Naive thymus-derived CD4-positive, alpha-beta T cell (primary cell): ENCODE data around the gene CAMTA1. TPM values are rescaled to one million over a fixed set of nuclear protein-coding genes. Genes with fewer than 3 reads are reported as not detected.
A peak's percentile ranks its signal among the peaks of the same experiment; 100 is the strongest.
"Not testable (repeated sequence)": the region's sequence is repeated elsewhere in the genome, so short reads cannot be mapped to it uniquely, and the experiment has no call there.

ENCODE experiments used
- ATAC-seq: fragments of 150-1000 bp; cut with Tn5 transposase; 2 replicates; pipeline ENCODE4 v1.10.0; 2021; ENCODE audit warnings: mild to moderate bottlenecking, moderate library complexity
- CTCF ChIA-PET: fragments of 350-600 bp; sonication (Branson Sonifier 250); formaldehyde crosslinking; loops from one replicate; lab custom pipeline; 2021; ENCODE audit warnings: antibody characterized with exemption; lab: Charles Lee
- POLR2A ChIA-PET: fragments of 350-600 bp; sonication (Branson Sonifier 250); formaldehyde crosslinking; loops from one replicate; lab custom pipeline; 2021; ENCODE audit warnings: antibody characterized with exemption, inconsistent platforms; lab: Charles Lee
- DNase-seq, 9 donors: peaks; one replicate each; pipeline versions ENCODE4 v3.0.0 to v3.0.0-alpha.2; 2020 to 2022; ENCODE audit warnings: mixed read lengths in 1 of 9
- H3K27ac ChIP-seq: one replicate; pipeline ENCODE4 v1.7.0; 2013; ENCODE audit warnings: mild to moderate bottlenecking, low read depth, low read length, moderate library complexity
- H3K27me3 ChIP-seq, 2 donors: one replicate each; pipeline ENCODE4 v1.7.0; 2013; ENCODE audit warnings: low read length in 2 of 2, mild to moderate bottlenecking in 2 of 2, moderate library complexity in 2 of 2; ENCODE audit not compliant: control insufficient read depth in 2 of 2, insufficient read depth in 2 of 2
- H3K36me3 ChIP-seq, 3 experiments: 1 replicate in 2 of 3; 2 replicates in 1 of 3; pipeline ENCODE4 v1.7.0; 2013; ENCODE audit warnings: low read length in 3 of 3, mild to moderate bottlenecking in 3 of 3, moderate library complexity in 1 of 3; ENCODE audit not compliant: insufficient read depth in 3 of 3, control insufficient read depth in 2 of 3
- H3K4me1 ChIP-seq, 2 donors: one replicate each; pipeline ENCODE4 v1.7.0; 2013; ENCODE audit warnings: low read length in 2 of 2, mild to moderate bottlenecking in 2 of 2, moderate library complexity in 1 of 2; ENCODE audit not compliant: control insufficient read depth in 2 of 2, insufficient read depth in 2 of 2
- H3K4me3 ChIP-seq: 2 replicates; pipeline ENCODE4 v1.7.0; 2013; ENCODE audit warnings: mild to moderate bottlenecking, low read length
- H3K9me3 ChIP-seq, 3 experiments: 1 replicate in 2 of 3; 2 replicates in 1 of 3; pipeline ENCODE4 v1.7.0; 2013; ENCODE audit warnings: low read length in 3 of 3; ENCODE audit not compliant: control insufficient read depth in 2 of 3
- H3K27ac Mint-ChIP-seq, 9 donors: one replicate each; pipeline ENCODE4 v1.8.0; 2020 to 2022; ENCODE audit warnings: mixed read lengths in 9 of 9, mild to moderate bottlenecking in 8 of 9, moderate library complexity in 5 of 9, inconsistent platforms in 2 of 9
- H3K27me3 Mint-ChIP-seq, 5 donors: one replicate each; pipeline ENCODE4 v1.8.0; 2021 to 2022; ENCODE audit warnings: mixed read lengths in 5 of 5, mild to moderate bottlenecking in 1 of 5
- H3K36me3 Mint-ChIP-seq, 5 donors: one replicate each; pipeline ENCODE4 v1.8.0; 2020 to 2022; ENCODE audit warnings: mixed read lengths in 5 of 5, mild to moderate bottlenecking in 3 of 5, inconsistent platforms in 1 of 5
- H3K4me1 Mint-ChIP-seq, 7 donors: one replicate each; pipeline ENCODE4 v1.8.0; 2020 to 2022; ENCODE audit warnings: mixed read lengths in 7 of 7, mild to moderate bottlenecking in 3 of 7, inconsistent platforms in 1 of 7
- H3K4me3 Mint-ChIP-seq, 10 donors: one replicate each; pipeline ENCODE4 v1.8.0; 2020 to 2022; ENCODE audit warnings: mild to moderate bottlenecking in 10 of 10, mixed read lengths in 10 of 10, moderate library complexity in 6 of 10, inconsistent platforms in 2 of 10
- H3K9me3 Mint-ChIP-seq, 11 donors: one replicate each; pipeline ENCODE4 v1.8.0; 2020 to 2022; ENCODE audit warnings: mixed read lengths in 11 of 11, mild to moderate bottlenecking in 4 of 11, inconsistent platforms in 1 of 11, moderate library complexity in 1 of 11
- intact Hi-C, 2 donors: fragments of 100-400 bp; cut with micrococcal nuclease; formaldehyde crosslinking; loops; one replicate each; pipeline ENCODE4 v1.15.1; 2023
- polyA plus RNA-seq, 2 donors: library from polyadenylated mRNA; unstranded; fragments of 300-500 nt; fragmentation: Illumina TruSeq; gene quantifications; one replicate each; pipeline ENCODE4 v1.2.3, GENCODE V29; 2021
- total RNA-seq, 6 experiments: library from RNA in 5 of 6; stranded (reverse) in 5 of 6; gene quantifications; 1 replicate in 5 of 6; 2 replicates in 1 of 6; pipeline ENCODE4 v1.2.3 and lab custom pipeline; 2021 to 2026

Gene CAMTA1
- total and polyA plus RNA-seq, 7 experiments from 2014 or later, result 38.1 to 68.6 (median 42.6) TPM

GRCh38 chr1:6842301-6842700 lies 57.0 kb downstream of the CAMTA1 start:
- intact Hi-C loops, result no loop called here
- H3K4me3 ChIP-seq, result no peak overlapping the region
- no peaks in the 10 kb centered on the region for H3K27me3 ChIP-seq
- H3K9me3 ChIP-seq, result peaks cover 0 to 9% (median 0%) of the 10 kb centered on the region in 3 experiments
- Mint-ChIP-seq H3K9me3 (peaks cover 4 to 20% (median 9%) of the 10 kb centered on the region in 11 donors), H3K4me1 (peaks cover 0 to 16% (median 11%) of the 10 kb centered on the region in 7 donors), H3K36me3 (peaks cover 22 to 80% (median 61%) of the 10 kb centered on the region in 5 donors), H3K4me3 (no peak overlapping the region), H3K27ac (peak overlapping the region in 1 of 9 donors; percentile 32), H3K27me3 (no peaks in the 10 kb centered on the region)
- ATAC-seq (no peak), DNase-seq (no peak)
- CTCF ChIA-PET, result no interaction called here
- POLR2A ChIA-PET, result no interaction called here
- no peak overlapping the region for H3K27ac ChIP-seq
- no peaks in the 10 kb centered on the region for H3K4me1 ChIP-seq
- peaks cover 0 to 26% (median 0%) of the 10 kb centered on the region in 3 experiments for H3K36me3 ChIP-seq

GRCh38 chr1:6845786-6846185 lies 60.5 kb downstream of the CAMTA1 start:
- ATAC-seq, H3K4me1 ChIP-seq, H3K4me3 Mint-ChIP-seq, H3K27me3 Mint-ChIP-seq, H3K4me3 ChIP-seq, intact Hi-C loops, H3K9me3 ChIP-seq, H3K27ac ChIP-seq, CTCF ChIA-PET, H3K27me3 ChIP-seq, DNase-seq, POLR2A ChIA-PET: not testable (repeated sequence)
- H3K4me1 Mint-ChIP-seq, result peaks cover 0 to 32% (median 17%) of the 10 kb centered on the region in 7 donors
- peaks cover 0 to 22% (median 0%) of the 10 kb centered on the region in 3 experiments for H3K36me3 ChIP-seq
- peak overlapping the region in 1 of 9 donors; percentile 4 for H3K27ac Mint-ChIP-seq
- H3K36me3 Mint-ChIP-seq, result peaks cover 18 to 85% (median 69%) of the 10 kb centered on the region in 5 donors
- H3K9me3 Mint-ChIP-seq, result peaks cover 4 to 20% (median 9%) of the 10 kb centered on the region in 11 donors

GRCh38 chr1:6848816-6849215 lies 63.6 kb downstream of the CAMTA1 start:
- no peaks in the 10 kb centered on the region for H3K27me3 ChIP-seq
- ChIA-PET CTCF (no interaction called here), POLR2A (no interaction called here)
- Mint-ChIP-seq H3K27ac (peak overlapping the region in 1 of 9 donors; percentile 50), H3K27me3 (no peaks in the 10 kb centered on the region), H3K36me3 (peaks cover 19 to 85% (median 71%) of the 10 kb centered on the region in 5 donors), H3K4me1 (peaks cover 0 to 32% (median 13%) of the 10 kb centered on the region in 7 donors), H3K4me3 (no peak overlapping the region), H3K9me3 (peaks cover 4 to 26% (median 9%) of the 10 kb centered on the region in 11 donors)
- H3K4me1 ChIP-seq, result no peaks in the 10 kb centered on the region
- H3K9me3 ChIP-seq, result peaks cover 0 to 9% (median 0%) of the 10 kb centered on the region in 3 experiments
- ATAC-seq (no peak), DNase-seq (no peak)
- no peak overlapping the region for H3K27ac ChIP-seq
- peaks cover 0 to 8% (median 3%) of the 10 kb centered on the region in 3 experiments for H3K36me3 ChIP-seq
- no peak overlapping the region for H3K4me3 ChIP-seq
- intact Hi-C loops, result no loop called here

GRCh38 chr1:6850537-6850936 lies 65.3 kb downstream of the CAMTA1 start:
- ChIA-PET POLR2A (no interaction called here), CTCF (no interaction called here)
- Mint-ChIP-seq H3K4me3 (no peak overlapping the region), H3K9me3 (peaks cover 3 to 15% (median 5%) of the 10 kb centered on the region in 11 donors), H3K36me3 (peaks cover 12 to 84% (median 68%) of the 10 kb centered on the region in 5 donors), H3K27me3 (no peaks in the 10 kb centered on the region), H3K4me1 (peaks cover 0 to 32% (median 13%) of the 10 kb centered on the region in 7 donors), H3K27ac (no peak overlapping the region)
- Histone ChIP-seq H3K4me1 (no peaks in the 10 kb centered on the region), H3K27ac (no peak overlapping the region), H3K27me3 (no peaks in the 10 kb centered on the region), H3K36me3 (peaks cover 0 to 3% (median 0%) of the 10 kb centered on the region in 3 experiments), H3K9me3 (peaks cover 0 to 4% (median 0%) of the 10 kb centered on the region in 3 experiments), H3K4me3 (no peak overlapping the region)
- no peak for DNase-seq
- intact Hi-C loops, result no loop called here
- no peak for ATAC-seq

- Histone ChIP-seq H3K9me3 (no peaks in the 10 kb centered on the region), H3K4me1 (no peaks in the 10 kb centered on the region), H3K4me3 (no peak overlapping the region), H3K27me3 (no peaks in the 10 kb centered on the region), H3K36me3 (peaks cover 0 to 3% (median 0%) of the 10 kb centered on the region in 3 experiments), H3K27ac (no peak overlapping the region)
- DNase-seq, result no peak
- no peak overlapping the region for H3K4me3 Mint-ChIP-seq
- ATAC-seq, result no peak
- H3K4me1 Mint-ChIP-seq, result peaks cover 0 to 36% (median 16%) of the 10 kb centered on the region in 7 donors
- H3K27ac Mint-ChIP-seq, result no peak overlapping the region
- ChIA-PET CTCF (no interaction called here), POLR2A (no interaction called here)
- intact Hi-C loops, result no loop called here
- peaks cover 0 to 6% (median 0%) of the 10 kb centered on the region in 11 donors for H3K9me3 Mint-ChIP-seq
- no peaks in the 10 kb centered on the region for H3K27me3 Mint-ChIP-seq
- H3K36me3 Mint-ChIP-seq, result peaks cover 6 to 79% (median 56%) of the 10 kb centered on the region in 5 donors
These were observed 67.1 kb downstream of the CAMTA1 start for GRCh38 chr1:6852136-6852890.

GRCh38 chr1:6854166-6854565 lies 68.9 kb downstream of the CAMTA1 start:
- Mint-ChIP-seq H3K27me3 (no peaks in the 10 kb centered on the region), H3K27ac (no peak overlapping the region), H3K4me3 (no peak overlapping the region), H3K9me3 (peaks cover 0 to 6% (median 0%) of the 10 kb centered on the region in 11 donors), H3K4me1 (peaks cover 0 to 35% (median 19%) of the 10 kb centered on the region in 7 donors), H3K36me3 (peaks cover 6 to 67% (median 45%) of the 10 kb centered on the region in 5 donors)
- intact Hi-C loops, result no loop called here
- H3K9me3 ChIP-seq, result no peaks in the 10 kb centered on the region
- no peaks in the 10 kb centered on the region for H3K27me3 ChIP-seq
- peaks cover 0 to 3% (median 0%) of the 10 kb centered on the region in 3 experiments for H3K36me3 ChIP-seq
- ChIA-PET POLR2A (no interaction called here), CTCF (no interaction called here)
- no peak for ATAC-seq
- DNase-seq, result no peak
- H3K4me3 ChIP-seq, result no peak overlapping the region
- H3K4me1 ChIP-seq, result no peaks in the 10 kb centered on the region
- H3K27ac ChIP-seq, result no peak overlapping the region
